NCI-H2029 treated with DMSO at 0.1 percent for 48 hours (cell line): ENCODE data around the gene IRS1.
"Not testable (repeated sequence)": the region's sequence is repeated elsewhere in the genome, so short reads cannot be mapped to it uniquely, and the experiment has no call there.

Experiments
- DNase-seq: peaks from one replicate; lab custom pipeline; 2025; lab: John Stamatoyannopoulos, UW

The IRS1 gene, protein sequence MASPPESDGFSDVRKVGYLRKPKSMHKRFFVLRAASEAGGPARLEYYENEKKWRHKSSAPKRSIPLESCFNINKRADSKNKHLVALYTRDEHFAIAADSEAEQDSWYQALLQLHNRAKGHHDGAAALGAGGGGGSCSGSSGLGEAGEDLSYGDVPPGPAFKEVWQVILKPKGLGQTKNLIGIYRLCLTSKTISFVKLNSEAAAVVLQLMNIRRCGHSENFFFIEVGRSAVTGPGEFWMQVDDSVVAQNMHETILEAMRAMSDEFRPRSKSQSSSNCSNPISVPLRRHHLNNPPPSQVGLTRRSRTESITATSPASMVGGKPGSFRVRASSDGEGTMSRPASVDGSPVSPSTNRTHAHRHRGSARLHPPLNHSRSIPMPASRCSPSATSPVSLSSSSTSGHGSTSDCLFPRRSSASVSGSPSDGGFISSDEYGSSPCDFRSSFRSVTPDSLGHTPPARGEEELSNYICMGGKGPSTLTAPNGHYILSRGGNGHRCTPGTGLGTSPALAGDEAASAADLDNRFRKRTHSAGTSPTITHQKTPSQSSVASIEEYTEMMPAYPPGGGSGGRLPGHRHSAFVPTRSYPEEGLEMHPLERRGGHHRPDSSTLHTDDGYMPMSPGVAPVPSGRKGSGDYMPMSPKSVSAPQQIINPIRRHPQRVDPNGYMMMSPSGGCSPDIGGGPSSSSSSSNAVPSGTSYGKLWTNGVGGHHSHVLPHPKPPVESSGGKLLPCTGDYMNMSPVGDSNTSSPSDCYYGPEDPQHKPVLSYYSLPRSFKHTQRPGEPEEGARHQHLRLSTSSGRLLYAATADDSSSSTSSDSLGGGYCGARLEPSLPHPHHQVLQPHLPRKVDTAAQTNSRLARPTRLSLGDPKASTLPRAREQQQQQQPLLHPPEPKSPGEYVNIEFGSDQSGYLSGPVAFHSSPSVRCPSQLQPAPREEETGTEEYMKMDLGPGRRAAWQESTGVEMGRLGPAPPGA (N-terminal part only)

DNA sequence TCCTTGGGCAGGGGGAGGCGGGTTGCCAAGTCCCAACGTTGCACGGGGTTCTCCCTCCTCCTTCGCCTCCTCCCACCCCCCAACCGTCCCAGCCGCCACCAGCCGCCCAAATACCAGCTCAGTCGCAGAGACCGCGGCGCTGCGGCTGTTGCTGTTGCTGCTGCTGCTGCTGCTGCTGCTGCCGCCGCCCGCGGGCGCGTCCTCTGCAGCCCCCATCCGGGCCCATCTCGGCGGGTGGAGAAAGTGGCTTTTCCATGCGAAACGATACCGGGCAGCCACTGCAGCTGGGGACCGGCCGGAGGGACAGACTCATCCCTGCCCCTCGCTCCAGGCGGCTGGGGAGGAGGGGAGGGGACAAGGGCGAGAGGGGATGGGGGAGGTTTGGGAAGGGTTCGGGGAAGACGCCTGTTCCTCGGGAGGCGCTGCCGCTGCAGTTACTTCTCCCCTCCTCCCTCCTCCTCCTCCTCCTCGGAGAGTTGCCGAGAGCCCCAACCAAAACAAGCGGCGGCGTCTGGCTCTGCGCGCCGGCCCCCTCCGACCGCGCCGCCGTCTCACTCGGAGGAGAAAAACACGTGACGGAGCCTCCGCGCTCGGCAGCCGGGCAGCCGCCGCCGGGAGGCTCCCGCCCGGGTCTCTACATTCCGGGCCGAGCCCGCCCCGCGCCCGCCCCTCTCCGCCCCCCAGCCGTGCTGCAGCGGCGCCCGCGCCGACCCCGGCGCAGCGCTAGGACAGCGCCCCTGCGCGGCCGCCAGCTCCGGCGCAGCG, at the start of gene IRS1:
Gene IRS1, minus strand, starts transcription at position 610 of the 765 bp plus-strand sequence. CDS start 1,082 bp downstream, outside the sequence.
- peak; percentile 2 for DNase-seq

DNA sequence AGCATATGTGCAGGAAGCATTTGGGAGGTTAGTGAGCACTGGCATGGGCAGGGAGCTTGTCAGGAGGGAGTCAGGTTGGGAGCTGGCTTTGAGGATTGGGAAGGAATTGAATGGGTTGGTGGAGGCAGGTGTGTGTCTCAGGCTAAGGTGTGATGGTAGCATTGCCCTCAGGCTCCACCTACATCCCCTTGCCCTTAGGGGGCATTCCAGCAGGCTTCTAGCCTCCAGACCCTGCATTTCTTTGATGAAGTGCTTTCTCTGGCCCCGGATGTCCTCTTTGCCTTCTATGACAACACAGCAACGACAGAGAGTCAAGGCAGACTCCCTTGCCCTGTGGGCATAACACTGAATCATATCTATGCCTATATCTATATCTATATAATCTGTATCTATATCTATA, 49.7 kb upstream of the IRS1 start:
- no peak for DNase-seq

DNA sequence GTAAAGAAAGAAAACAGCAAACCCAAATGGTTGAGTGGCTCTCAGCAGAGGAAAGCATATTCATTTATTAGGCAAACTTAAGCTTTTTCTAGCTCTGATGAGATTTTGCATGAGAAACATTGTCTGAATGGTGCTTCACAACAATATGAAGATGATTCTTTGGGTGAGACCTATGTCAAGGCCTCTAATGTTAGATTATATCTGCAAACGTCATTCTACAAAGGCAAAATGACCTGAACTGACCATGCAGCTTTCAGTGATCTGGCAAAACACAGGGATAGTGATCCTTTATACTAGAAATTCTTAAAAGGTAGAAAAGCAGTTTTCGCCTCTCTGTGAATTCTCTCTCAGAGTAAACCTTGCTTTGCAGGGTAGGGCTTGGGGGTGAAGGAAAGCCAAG, 47.9 kb upstream of the IRS1 start:
- no peak for DNase-seq

DNA sequence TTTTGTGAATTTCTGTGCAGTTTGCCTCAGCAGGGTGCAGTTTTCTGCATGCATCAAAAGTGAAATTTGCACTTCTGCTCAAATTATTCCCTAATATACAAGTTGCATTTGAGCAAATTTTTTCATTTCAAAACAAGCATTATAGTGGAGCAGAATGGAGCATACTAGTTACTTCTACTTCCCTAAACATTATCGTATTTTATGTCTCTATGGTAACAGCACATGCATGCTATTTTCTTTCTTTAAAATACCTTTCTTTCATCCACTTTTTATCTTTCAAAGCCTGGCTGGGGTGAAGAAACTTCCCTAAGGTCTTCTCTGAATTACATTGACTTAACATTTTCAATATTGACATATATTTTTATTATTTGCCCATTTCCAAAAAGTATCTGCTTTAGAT, 47.5 kb upstream of the IRS1 start:
- no peak for DNase-seq

DNA sequence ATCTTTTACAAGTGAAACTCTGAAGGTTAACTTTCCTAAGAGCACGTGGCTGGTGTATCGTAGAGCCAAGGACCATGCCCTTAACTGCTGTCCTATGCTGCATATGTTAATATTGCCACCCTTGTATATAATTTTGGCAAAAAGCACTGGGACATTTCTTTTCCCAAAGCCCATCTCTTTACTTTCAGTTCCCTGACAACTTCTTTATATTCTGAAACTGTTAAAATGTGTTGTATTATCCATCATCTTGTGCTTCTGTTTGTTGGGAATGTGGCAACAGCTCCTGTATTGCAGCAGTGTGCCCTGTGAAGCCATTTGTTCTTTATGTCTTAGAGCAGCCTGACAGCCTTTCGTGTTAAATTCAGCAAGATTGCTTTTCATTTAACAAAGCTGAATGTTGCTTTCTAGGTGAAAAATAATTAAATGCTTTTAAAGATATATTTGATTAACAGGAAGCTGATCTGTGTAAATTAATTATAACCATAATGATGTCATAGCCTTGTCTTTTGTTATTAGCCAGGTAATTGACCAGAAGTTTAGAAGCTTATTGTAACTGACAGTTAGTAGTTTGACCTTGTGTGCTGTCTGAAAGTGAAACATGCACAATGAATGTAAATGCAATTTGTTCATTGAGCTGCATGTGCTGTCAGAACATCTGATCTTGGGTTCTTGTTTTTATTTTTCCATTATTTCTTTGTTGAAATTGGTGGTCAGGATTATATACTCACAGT, 45.9 kb upstream of the IRS1 start:
- DNase-seq: no peak

DNA sequence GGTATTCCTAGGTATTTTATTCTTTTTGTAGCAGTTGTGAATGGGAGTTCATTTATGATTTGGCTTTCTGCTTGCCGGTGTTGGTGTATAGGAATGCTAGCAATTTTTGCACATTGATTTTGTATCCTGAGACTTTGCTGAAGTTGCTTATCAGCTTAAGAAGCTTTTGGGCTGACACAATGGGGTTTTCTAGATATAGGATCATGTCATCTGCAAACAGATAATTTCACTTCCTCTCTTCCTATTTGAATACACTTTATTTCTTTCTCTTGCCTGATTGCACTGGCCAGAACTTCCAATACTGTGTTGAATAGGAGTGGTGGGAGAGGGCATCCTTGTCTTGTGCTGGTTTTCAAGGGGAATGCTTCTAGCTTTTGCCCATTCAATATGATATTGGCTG, 43.4 kb upstream of the IRS1 start:
- DNase-seq: not testable (repeated sequence)

DNA sequence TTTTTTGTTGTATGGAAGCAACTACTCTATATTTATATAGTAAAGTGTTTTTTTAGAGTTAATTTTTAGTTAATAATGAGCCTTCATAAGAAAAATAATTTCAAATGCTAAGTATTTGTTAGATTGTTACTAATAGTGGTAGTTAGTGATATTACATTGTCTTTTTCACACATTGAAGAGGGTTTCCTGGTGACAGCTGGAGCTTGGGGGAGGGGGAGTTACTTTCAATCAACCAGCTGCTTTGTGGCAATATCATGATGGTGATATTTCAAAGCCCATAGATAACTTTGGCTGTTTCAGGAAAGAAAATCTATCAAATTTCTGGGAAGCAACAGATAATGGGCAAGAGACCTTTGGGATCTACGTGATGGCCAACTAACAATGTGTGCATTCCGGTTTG, 40.3 kb upstream of the IRS1 start:
- no peak for DNase-seq

DNA sequence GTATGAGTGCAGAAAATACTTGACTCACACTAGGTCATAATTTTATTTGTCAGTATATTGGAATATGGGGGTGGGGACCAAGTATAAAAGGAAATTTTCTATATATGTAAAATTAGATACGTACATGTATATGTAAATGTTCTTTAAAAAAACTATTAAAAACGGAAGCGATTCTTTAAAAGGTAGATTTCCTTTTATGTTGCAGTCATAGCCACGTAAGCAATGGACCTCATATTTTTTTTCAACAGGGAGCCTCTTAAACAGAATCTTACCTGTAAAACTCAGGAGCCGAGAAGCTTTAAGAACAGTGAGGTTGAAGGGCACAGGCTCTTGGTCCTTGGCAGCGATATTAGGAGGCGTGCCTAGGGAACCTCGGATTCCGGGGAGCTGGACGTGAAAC, 39.5 kb upstream of the IRS1 start:
- DNase-seq: no peak

DNA sequence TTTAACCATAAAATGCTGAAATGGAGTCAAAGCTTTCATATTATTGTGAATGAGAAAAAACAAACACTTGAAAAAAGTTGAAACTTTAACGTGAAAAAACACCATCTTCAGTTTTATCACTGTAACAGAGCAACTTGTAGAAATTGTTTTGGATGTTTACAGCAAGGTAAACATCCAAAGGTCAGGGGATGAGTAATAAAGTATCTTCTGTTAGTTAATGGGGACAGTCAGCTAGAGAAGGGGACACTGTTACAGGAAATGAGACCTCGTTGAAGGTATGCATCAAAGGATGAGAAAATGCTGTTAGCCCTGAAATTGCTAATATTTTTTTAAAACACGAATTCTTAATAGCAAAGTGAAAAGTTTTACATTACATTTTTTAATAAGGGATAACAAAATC, 39.1 kb upstream of the IRS1 start:
- no peak for DNase-seq

DNA sequence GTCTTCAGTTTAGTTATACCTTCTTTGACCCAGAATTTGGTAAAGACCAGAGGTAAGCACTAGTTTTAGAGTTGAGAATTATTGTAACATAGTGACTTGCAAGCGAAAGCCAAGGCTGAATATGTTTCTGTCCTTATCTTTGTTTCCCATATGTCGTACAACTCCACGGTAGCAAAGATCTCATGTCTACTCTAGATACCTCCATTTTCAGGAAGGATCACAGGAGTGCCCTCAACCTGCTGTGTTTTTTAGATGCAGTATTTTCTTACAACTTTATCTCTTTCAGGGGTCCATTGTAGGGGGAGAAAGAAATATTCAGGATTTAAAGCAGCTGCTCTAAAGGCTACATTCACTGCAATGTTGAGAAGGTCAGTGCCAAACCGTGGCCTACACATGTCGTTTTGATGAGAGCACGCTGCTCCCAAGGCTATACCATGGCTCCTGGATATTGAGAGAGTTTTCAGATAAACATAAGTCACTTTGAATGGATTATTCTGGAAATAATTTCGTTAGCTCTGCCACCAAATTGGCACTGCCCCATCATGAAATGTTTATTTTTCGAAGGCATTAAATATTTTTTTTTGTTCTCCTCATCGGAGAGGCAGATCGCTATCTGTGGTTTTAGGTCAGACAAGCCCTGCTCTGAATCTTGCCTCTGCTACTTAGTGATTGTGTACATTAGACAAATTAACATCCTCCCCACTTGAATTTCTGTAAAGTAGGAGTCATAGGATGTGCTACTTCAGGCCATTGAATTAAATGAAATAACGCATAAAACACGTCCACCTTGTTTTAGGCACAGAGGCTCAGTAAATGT, 38.4 kb upstream of the IRS1 start:
- DNase-seq: no peak

DNA sequence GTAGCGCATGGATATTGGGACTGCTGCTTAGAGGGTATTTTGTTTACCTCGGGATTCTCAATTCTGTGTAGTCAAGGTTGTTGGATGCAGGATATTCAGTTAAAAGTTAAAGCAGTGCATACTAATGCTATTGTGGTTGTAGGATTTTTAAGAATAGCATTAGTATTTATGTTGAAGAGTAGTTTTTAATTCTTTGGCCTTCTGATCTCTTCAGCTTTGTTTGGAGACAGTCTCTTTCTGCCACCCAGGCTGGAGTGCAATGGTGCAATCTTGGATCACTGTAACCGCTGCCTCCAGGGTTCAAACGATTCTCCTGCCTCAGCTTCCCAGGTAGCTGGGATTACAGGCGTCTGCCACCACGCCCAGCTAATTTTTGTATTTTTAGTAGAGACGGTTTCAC, 37.7 kb upstream of the IRS1 start:
- no peak for DNase-seq

DNA sequence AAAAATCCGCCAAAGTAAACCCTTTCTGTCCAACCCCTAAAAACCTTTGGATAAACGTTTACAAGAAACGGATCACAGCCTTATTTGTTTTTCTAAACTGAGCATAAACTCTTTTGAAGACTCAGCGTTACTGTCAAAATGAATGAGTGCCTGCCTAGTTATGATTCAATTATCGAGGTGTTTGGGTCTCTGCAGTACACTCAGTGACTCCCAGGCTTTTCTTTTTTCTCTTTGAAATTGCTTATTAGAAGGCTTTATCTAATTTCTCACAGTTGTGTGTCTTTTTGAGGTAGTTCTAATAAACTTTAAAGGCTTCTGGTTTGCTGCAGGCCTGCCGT, 36.9 kb upstream of the IRS1 start:
- no peak for DNase-seq

DNA sequence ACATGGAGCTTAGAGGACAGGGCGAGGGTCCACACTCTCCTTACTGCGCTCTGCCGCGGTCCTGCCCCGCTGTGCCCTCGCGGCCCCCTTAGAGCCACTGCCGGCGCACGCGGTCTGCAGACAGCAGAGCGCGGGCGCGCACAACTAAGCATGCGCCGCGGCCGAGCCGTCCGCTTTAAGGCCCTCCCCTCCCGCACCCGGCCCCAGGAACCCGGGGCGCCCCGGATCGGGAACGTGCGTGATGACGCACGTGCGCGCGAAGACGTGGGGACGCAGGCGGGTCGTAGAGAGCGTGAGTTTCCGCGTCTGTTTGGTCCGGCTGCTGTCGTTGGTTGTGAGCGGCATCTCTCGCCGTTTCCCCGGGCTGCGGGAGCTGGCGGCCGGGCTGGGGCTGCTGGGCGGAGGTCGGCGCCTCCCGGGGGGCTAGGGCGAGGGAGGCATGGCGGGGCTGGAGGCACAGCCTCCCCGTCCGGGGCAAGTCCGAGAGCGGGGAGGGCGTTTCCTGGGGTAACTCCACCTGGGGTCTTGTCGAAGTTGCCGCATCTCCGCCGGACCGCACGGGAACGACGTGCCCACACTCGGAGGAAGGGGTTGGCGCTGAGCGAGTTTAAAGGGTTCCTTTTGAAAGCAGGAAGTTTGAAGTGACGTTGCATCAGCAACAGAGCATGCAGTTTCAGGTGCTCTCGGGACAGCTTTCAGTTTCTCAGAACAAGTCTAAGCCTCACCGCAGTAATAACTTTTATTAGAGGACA, 36.4 kb upstream of the IRS1 start, which contains the start of gene RHBDD1:
Gene RHBDD1, plus strand, starts transcription at position 259 of the 752 bp plus-strand sequence. CDS start 28,640 bp downstream, outside the sequence.
- DNase-seq: peak; percentile 77

DNA sequence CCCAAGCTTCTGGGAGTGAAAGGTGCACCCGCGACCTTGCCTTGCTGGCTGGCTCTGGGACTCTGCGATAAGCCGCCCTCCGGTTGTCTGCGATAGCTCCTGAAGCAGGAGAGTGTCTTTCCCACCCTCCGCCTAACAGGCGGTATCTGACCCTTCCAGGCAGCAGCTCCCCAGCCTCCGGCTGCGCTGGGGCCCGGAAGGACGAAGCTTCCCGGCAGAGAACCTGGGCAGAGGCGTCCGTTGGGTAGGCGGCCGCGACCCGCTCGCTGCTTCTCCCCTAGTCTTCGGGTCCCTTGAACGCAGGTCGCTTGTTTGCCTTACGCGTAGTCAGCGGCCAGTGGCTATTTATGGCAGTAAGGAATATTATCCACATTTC, 35.8 kb upstream of the IRS1 start:
- DNase-seq: peak; percentile 77

DNA sequence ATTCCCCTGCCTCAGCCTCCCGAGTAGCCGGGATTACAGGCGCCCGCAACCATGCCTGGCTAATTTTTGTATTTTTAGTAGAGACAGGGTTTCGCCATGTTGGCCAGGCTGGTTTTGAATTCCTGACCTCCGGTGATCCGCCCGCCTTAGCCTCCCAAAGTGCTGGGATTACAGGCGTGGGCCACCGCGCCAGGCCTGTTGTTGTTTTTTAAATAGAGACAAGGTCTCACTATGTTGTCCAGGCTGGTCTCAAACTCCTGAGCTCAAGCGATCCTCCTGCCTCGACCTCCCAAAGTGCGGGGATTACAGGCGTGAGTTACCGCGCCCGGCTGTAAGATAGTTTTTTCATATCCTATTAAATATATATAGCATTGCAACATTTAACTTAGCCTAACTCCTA, 35.3 kb upstream of the IRS1 start:
- DNase-seq: not testable (repeated sequence)

DNA sequence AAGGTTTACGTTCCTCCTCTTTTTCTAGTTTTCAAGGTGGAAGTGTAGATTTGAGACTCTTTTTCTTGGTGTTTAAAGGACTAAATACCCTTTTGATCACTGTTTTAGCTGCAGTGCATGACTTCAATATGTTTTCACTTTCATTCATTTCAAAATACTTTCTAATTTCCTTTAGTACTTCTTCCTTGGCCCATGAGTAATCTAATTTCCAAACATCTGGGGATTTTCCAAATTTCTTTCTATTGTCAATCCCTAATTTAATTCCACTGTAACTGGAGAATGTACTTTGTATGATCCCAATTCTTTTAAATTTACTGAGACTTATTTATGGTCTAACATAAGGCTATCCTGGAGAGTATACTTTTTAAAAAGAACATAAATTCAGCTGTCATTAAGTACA, 32.4 kb upstream of the IRS1 start:
- DNase-seq: no peak

DNA sequence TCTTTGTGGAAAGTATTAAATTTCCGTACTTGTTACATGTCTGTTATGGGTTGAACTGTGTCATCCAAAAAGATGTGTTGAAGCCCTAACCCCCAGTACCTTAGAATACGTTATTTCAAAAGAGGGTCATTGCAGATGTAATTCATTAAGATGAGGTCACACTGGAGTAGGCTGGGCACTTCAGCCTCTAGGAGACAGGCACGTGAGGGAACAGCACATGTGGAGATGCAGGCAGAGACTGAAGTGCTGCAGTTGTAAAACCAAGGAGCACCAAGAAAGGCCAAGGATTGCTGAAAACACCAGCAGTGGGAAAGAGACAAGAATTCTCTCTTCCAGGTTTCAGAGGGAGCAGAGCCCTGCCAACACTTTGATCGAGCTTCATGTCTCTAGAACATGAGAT, 31.6 kb upstream of the IRS1 start:
- no peak for DNase-seq

DNA sequence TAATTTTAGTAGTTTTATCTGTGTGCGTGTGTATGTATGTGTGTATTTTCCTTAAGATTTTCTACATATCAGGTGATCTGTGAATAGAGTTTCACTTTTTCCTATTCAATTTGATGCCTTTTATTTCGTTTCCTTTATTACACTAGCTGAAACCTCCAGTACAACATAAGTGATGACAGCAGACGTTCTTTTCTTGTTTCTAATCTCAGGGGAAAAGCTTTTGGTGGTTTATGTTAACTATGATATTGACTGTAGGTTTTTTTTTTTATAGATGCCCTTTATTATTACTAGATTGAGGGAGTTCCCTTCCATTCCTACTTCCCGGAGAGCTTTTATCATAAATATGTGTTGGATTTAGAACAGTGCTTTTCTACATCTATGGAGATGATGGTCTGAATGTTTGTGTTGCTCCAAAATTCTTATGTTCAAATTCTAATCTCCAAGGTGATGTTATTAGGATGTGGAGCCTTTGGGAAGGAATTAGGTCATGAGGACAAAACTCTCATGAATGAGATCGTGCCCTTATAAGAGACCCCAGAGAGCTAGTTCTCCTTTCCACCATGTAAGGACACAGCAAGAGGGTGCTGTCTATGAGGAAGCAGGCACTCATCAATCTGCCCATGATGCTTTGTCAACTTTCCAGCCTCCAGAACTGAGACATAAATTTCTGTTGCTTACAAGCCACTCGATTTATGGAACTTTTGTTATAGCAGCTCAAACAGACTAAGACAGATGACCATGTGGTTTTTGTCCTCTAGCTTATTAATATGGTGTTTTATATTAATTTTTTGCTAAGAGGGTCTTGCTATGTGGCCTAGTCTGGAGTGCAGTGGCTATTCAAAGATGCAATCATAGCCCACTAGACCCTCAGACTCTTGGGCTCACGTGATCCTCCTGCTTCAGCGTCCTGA, 30.4 kb upstream of the IRS1 start:
- DNase-seq: no peak

DNA sequence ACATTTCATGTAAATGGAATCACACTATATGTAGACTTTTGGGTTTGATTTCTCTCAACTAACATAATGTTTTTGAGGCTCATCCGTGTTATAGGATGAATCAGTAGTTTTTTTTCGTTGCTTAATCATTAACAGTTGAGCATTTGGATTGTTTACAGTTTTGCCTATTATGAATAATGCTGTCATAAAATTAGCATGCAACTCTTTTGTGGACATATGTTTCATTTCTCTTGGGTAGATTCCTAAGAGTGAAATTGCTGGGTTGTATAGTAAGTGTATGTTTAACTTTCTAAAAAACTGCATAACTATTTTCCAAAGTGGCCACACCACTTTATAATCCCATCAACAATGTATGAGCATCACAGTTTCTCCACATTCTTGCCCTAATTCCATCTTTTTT, 28.6 kb upstream of the IRS1 start:
- no peak for DNase-seq
